Mammary epithelial cell (primary cell): ENCODE results near the gene BEX3.

Experiments
- EZH2 ChIP-seq: IDR thresholded peaks from 2 replicates; pipeline ENCODE4 v1.6.1; 2012; ENCODE audit warnings: low read length, inconsistent platforms, borderline replicate concordance
- TF ChIP-seq, protein P1 (sequence below), 2 donors: IDR thresholded peaks in 1 of 2; conservative IDR thresholded peaks in 1 of 2; 2 replicates each; pipeline ENCODE4 v1.5.1; 2011 to 2012; ENCODE audit warnings: inconsistent platforms in 2 of 2, low read length in 2 of 2, mild to moderate bottlenecking in 2 of 2, control low read depth in 1 of 2, low read depth in 1 of 2; ENCODE audit not compliant: insufficient read depth in 1 of 2; ENCODE audit errors: extremely low read depth in 1 of 2

DNA sequence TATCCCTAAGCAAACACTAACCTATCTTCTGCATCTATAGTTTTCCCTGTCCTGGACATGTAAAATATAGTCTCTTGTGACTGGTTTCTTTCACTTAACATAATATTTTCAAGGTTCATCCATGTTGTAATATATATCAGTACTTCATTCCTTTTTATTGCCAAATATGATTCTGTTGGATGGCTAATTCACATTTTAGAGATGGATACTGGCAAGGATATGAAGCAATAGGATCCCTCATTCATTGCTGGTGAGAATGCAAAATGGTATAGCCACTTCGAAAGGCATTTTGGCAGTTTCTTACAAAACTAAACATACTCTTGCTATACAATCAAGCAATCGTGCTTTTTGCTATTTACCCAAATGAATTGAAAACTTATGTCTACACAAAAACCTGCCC is 13.3 kb upstream of the BEX3 start:
- no peak for TF ChIP-seq EZH2
- TF ChIP-seq, protein P1, sequence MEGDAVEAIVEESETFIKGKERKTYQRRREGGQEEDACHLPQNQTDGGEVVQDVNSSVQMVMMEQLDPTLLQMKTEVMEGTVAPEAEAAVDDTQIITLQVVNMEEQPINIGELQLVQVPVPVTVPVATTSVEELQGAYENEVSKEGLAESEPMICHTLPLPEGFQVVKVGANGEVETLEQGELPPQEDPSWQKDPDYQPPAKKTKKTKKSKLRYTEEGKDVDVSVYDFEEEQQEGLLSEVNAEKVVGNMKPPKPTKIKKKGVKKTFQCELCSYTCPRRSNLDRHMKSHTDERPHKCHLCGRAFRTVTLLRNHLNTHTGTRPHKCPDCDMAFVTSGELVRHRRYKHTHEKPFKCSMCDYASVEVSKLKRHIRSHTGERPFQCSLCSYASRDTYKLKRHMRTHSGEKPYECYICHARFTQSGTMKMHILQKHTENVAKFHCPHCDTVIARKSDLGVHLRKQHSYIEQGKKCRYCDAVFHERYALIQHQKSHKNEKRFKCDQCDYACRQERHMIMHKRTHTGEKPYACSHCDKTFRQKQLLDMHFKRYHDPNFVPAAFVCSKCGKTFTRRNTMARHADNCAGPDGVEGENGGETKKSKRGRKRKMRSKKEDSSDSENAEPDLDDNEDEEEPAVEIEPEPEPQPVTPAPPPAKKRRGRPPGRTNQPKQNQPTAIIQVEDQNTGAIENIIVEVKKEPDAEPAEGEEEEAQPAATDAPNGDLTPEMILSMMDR (conservative IDR thresholded peaks at IDR 0.05 in 1 of 2, IDR thresholded peaks at IDR 0.05 in 1 of 2; ENCODE audit: extremely low read depth in 1 of 2, insufficient read depth in 1 of 2, low read depth in 1 of 2, low read length in 2 of 2), result no peak
